ENCODE results near the gene ATR.

- TF ChIP-seq, protein P1, sequence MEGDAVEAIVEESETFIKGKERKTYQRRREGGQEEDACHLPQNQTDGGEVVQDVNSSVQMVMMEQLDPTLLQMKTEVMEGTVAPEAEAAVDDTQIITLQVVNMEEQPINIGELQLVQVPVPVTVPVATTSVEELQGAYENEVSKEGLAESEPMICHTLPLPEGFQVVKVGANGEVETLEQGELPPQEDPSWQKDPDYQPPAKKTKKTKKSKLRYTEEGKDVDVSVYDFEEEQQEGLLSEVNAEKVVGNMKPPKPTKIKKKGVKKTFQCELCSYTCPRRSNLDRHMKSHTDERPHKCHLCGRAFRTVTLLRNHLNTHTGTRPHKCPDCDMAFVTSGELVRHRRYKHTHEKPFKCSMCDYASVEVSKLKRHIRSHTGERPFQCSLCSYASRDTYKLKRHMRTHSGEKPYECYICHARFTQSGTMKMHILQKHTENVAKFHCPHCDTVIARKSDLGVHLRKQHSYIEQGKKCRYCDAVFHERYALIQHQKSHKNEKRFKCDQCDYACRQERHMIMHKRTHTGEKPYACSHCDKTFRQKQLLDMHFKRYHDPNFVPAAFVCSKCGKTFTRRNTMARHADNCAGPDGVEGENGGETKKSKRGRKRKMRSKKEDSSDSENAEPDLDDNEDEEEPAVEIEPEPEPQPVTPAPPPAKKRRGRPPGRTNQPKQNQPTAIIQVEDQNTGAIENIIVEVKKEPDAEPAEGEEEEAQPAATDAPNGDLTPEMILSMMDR (IDR thresholded peaks at IDR 0.05; ENCODE audit: insufficient read depth, low read depth, low read length) = no peak
- TF ChIP-seq EZH2 (IDR thresholded peaks at IDR 0.05; ENCODE audit: insufficient read depth, low read length) = no peak
These were observed 54.5 kb downstream of the ATR start for GRCh38 chr3:142523921-142524566.

All from astrocyte (in vitro differentiated cells and primary cell).